ENCODE results near the gene CTNNBL1. TPM values are rescaled to one million over a fixed set of nuclear protein-coding genes. Genes with fewer than 3 reads are reported as not detected.

Gene CTNNBL1
- total and polyA plus RNA-seq, 8 donors = 10.5 to 148 (median 42.0) TPM

DNA sequence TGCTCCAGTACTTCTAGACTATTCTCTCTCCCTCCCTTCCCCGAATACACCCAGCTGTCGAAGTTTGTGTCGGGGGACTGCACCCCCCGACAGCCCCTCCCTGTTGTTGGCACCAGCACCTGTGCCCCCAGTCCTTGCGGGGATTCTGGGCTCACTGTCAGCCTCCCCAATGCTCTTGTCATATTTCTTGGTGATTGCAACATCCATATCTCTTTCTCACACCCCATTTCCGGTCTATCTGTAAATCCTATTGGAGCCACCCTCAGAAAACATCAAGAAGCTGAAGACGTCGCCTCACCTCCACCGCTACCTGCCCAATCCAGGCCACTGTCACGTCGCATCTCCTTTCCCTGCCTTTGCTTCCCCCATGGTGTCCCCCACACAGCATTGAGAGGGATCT is 176.5 kb downstream of the CTNNBL1 start:
- no peaks in the 10 kb centered on the region for H3K27me3 ChIP-seq
- H3K4me3 ChIP-seq = no peak overlapping the region
- intact Hi-C loops (cut with DNase I; ENCODE audit: low total_unique reads) = no loop called here
- H3K27ac ChIP-seq = no peak overlapping the region
- peaks cover 18 to 99% (median 91%) of the 10 kb centered on the region in 4 donors for H3K36me3 ChIP-seq
- no peak for TF ChIP-seq POLR2AphosphoS5 (IDR thresholded peaks at IDR 0.05)
- TF ChIP-seq EP300 (IDR thresholded peaks at IDR 0.05) = no peak
- no peak for TF ChIP-seq CTCF (IDR thresholded peaks at IDR 0.05)
- no peak for TF ChIP-seq POLR2A (IDR thresholded peaks at IDR 0.05)
- H3K9me3 ChIP-seq = no peaks in the 10 kb centered on the region
- 86 to 91% (median 88%) methylated on average over 11 of the region's 11 CpGs for WGBS, 5 donors
- peaks cover 0 to 38% (median 4%) of the 10 kb centered on the region in 4 donors for H3K4me1 ChIP-seq
- no peak for DNase-seq

DNA sequence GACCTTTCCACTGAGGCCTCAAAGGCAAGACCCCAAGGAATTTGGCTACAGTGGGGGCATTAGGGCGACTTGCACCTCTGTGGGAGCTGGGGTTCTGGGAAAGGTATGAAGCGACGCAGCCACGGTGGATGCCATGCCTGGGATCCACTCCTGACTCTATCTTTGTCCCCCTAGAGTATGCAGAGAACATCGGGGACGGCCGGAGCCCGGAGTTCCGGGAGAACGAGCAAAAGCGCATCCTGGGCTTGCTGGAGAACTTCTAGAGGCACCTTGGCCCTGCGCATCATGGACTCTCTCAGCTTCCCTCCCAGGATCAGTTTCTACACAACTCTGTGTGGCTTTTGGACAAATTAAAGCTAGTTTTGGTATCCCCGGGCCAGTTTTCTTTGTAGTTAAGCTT is 177.9 kb downstream of the CTNNBL1 start:
- Histone ChIP-seq H3K27ac (no peak overlapping the region), H3K27me3 (no peaks in the 10 kb centered on the region), H3K36me3 (peaks cover 18 to 90% (median 77%) of the 10 kb centered on the region in 4 donors), H3K4me3 (no peak overlapping the region), H3K4me1 (peaks cover 0 to 25% (median 2%) of the 10 kb centered on the region in 4 donors), H3K9me3 (no peaks in the 10 kb centered on the region)
- no peak for TF ChIP-seq EP300 (IDR thresholded peaks at IDR 0.05)
- TF ChIP-seq POLR2AphosphoS5 (IDR thresholded peaks at IDR 0.05) = no peak
- no peak for TF ChIP-seq CTCF (IDR thresholded peaks at IDR 0.05)
- no peak for TF ChIP-seq POLR2A (IDR thresholded peaks at IDR 0.05)
- no peak for DNase-seq
- intact Hi-C loops (cut with DNase I; ENCODE audit: low total_unique reads) = no loop called here
- WGBS, 5 donors = 91 to 98% (median 97%) methylated on average over 13 of the region's 13 CpGs

- Histone ChIP-seq H3K27me3 (no peaks in the 10 kb centered on the region), H3K4me1 (peaks cover 0 to 21% (median 2%) of the 10 kb centered on the region in 4 donors), H3K9me3 (no peaks in the 10 kb centered on the region), H3K27ac (no peak overlapping the region), H3K4me3 (no peak overlapping the region), H3K36me3 (peaks cover 18 to 86% (median 75%) of the 10 kb centered on the region in 4 donors)
- 92 to 96% (median 95%) methylated on average over 8 to 9 of the region's 9 CpGs; no CpG with 5 or more reads in 1 of the 5 donors for WGBS, 5 donors
- no peak for TF ChIP-seq POLR2AphosphoS5 (IDR thresholded peaks at IDR 0.05)
- no peak for TF ChIP-seq CTCF (IDR thresholded peaks at IDR 0.05)
- no peak for TF ChIP-seq EP300 (IDR thresholded peaks at IDR 0.05)
- no peak for TF ChIP-seq POLR2A (IDR thresholded peaks at IDR 0.05)
- DNase-seq = no peak
- intact Hi-C loops (cut with DNase I; ENCODE audit: low total_unique reads) = no loop called here
These were observed 178.3 kb downstream of the CTNNBL1 start for GRCh38 chr20:37872161-37872560.

DNA sequence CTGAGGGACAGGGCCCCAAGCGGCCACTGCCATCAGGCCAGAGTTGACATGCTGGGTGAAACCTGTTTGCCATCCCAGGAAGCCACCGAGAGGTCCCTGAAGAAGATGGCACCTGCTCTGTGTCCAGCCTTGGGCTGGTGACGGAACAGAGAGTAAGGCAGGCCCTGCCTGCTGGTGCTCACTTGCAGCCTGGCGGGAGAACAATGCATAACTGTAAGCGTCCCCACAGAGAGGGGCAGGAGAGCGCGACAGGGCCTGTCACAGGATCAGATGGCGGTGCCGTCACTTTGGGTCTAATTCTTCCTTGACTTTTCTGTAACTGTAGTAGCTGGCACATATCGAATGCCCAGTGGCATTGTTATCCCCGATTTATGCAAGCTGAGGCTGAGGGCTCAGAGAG is 180.1 kb downstream of the CTNNBL1 start:
- no peak for DNase-seq
- 92 to 97% (median 96%) methylated on average over 11 of the region's 11 CpGs for WGBS, 5 donors
- TF ChIP-seq CTCF (IDR thresholded peaks at IDR 0.05) (no peak), POLR2AphosphoS5 (IDR thresholded peaks at IDR 0.05) (no peak), POLR2A (IDR thresholded peaks at IDR 0.05) (no peak), EP300 (IDR thresholded peaks at IDR 0.05) (no peak)
- Histone ChIP-seq H3K4me3 (no peak overlapping the region), H3K27ac (no peak overlapping the region), H3K27me3 (no peaks in the 10 kb centered on the region), H3K9me3 (no peaks in the 10 kb centered on the region), H3K36me3 (peaks cover 18 to 69% (median 64%) of the 10 kb centered on the region in 4 donors), H3K4me1 (peaks cover 0 to 4% (median 0%) of the 10 kb centered on the region in 4 donors)
- intact Hi-C loops (cut with DNase I; ENCODE audit: low total_unique reads) = no loop called here

Measured in stomach (tissue), 9 donors.